ENCODE data around the gene CD207.
"Not testable (repeated sequence)": the region's sequence is repeated elsewhere in the genome, so short reads cannot be mapped to it uniquely, and the experiment has no call there.

Gene CD207

GRCh38 chr2:70828914-70829824 is 6.4 kb downstream of the CD207 start:
- no peak for DNase-seq (ENCODE audit: low spot score)

GRCh38 chr2:70828115-70828514 is 7.5 kb downstream of the CD207 start:
- DNase-seq (ENCODE audit: low spot score) = no peak

DNA sequence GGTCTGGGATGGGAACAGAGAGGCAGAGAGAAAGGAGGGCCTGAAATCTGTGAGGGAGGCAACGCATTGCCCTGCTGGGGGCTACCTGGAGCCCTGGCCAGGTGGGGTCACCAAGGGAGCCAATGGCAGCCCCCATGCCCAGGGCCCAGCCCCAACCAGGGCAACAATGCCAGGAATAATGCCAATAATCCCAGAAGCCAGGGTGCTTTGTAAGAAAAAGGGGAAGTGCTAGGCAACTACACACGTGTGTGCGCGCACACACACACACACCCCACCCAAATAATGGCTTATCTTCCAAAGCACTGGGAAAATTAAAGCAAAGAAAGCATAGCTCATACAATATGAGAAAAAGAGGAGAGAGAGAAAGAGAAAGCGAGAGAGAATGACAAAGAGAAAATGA is 8.2 kb downstream of the CD207 start:
- no peak for DNase-seq (ENCODE audit: low spot score)

DNA sequence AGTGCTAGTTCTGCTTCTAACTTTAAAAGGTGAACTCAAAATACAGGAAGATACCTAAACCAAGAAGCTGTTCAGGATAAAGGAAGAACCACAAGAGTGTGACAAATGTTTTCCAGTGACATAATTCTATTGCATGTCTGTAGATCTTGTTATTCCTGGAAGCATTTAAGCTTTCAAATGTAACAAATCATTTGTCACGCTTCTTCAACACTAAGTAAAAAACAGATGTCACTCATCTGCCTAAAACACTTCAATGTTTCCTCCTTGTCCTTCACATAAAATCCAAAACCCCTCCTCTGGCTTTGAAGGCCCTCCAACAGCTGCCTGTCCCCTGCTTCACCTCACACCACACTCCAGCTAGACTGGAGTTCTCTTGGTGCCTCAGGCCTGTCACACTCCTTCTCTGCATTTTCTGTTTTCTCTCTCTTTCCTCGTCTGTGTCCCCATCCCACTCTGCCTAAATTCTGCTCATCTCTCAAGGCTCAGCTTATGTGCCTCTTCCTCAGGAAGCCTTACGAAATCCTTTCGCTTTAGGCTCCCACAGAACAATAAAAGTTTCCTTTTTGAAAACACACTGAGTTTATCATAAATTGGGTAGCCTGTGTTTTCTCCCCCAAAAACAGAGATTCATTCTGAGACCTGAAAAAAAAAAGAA is 8.8 kb downstream of the CD207 start:
- DNase-seq (ENCODE audit: low spot score) = no peak

GRCh38 chr2:70823249-70823648 is 12.4 kb downstream of the CD207 start:
- DNase-seq (ENCODE audit: low spot score) = no peak

- no peak for DNase-seq (ENCODE audit: low spot score)
Measured at GRCh38 chr2:70822843-70823242, 12.8 kb downstream of the CD207 start.

GRCh38 chr2:70820499-70820898 is 15.1 kb downstream of the CD207 start, which contains the start of gene CLEC4F:
Gene CLEC4F, minus strand, starts transcription at chr2:70820599. Its CDS starts 76 bp downstream, at chr2:70820523.
- no peak for DNase-seq (ENCODE audit: low spot score)

- DNase-seq (ENCODE audit: low spot score) = no peak
Measured at GRCh38 chr2:70817284-70817954, 18.2 kb downstream of the CD207 start.

- DNase-seq (ENCODE audit: low spot score) = no peak
Measured at GRCh38 chr2:70816726-70817125, 18.9 kb downstream of the CD207 start.

- no peak for DNase-seq (ENCODE audit: low spot score)
Measured at GRCh38 chr2:70808983-70809958, 26.3 kb downstream of the CD207 start.

DNA sequence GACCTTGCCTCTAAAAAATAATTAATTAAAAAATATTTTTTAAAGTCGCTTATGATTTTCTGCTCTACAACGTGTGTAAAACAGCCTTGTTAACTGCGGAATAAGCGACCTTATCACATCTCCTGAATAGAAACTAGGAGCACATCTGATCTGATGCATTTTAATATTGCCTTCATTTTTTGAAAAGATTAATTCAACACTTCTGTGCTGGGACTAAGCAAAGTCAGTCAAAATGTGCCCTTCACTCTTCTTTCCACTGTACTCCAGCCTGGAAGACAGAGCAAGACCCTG is 27.8 kb downstream of the CD207 start:
- DNase-seq (ENCODE audit: low spot score) = no peak

DNA sequence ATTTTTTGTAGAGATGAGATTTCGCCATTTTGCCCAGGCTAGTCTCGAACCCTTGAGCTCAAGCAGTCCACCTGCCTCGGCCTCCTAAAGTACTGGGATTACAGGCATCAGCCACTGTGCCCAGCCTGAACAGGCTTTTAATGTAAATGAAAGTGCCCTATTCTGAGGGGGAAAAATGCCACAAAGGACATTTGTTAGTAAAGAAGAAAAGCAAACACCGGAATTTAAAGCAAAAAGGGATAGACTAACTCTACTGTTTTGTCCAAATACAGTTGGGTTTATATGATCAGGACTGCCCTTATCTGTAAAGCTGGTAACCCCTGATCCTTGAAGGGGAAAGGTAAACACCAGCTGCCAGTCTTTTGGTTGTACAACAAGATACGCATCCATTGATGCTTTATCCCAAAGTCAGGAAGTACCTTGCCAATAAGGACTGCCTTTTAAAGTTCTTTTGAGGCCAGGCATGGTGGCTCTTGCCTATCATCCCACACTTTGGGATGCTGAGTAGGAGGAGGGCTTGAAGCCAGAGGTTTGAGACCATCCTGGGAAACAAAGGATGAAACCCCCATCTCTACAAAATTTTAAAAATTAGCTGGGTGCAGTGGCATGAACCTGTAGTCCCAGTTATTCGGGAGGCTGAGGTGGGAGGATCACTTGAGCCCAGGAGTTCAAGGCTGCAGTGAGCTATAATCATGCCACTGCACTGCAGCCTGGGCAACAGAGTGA is 28.4 kb downstream of the CD207 start:
- no peak for DNase-seq (ENCODE audit: low spot score)

DNA sequence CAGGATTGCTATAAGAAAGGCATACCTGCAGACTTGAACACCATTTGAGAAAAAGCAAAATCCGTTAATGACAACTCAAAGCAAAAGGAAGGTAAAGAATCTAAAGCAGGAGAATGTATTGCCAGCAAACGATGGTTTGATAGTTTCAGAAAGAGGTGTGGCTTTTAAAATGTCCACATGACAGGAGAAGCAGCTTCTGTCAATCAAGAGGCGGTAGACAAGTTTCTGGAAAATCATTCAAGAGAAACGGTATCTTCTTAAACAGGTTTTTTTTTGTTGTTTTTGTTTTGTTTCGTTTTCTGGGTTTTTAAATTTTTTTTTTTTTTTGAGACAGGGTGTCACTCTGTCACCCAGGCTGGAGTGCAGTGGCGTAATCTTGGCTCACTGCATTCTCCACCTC is 29.0 kb downstream of the CD207 start:
- no peak for DNase-seq (ENCODE audit: low spot score)

DNA sequence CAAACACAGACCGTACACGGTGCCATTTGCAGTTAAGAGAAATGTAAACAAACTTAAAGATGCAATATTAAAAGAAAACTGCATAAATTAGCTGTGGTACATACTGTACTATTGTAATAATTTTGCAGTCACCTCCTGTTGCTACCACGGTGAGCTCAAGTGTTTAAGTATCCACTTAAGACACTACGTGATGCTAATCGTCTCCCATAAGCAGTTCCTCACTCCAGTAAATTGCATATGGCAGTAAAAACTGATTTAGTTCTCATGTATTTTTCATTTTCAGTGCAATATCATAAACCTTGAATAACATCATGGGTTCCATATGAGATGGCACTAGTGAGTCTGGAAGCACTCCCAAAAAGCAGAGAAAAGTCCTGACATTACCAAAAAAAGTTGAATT is 29.6 kb downstream of the CD207 start:
- no peak for DNase-seq (ENCODE audit: low spot score)

DNA sequence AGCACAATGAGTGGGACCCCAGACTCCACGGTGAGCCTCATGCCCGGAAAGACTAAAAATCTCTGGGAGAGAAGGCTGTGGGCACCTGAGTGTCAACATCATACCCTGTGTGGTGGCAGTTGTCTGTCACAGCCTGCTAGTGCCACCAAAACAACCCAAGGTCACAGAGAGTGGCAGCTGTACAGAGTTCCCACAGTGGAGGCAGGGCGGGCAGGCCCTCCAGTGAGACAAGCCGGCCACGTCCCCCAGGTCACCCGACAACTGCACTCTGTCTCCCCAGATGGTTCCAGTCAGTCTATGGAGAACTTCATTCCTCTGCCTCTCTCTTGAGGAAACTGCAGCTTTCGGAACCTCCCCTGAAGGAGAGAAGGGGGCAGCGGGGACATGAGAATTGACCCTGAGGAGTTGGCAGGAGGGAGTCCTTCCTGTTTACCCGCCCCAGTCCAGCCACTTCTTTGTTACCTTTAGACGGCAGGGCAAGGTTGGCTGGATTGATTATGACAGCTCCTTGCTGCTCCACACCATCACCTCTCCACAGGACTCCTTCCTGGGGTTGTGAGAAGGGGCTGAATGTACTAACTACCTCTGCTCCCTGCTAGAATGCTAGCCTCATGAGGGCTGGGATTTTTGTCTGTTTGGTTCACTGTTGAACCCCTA is 33.9 kb downstream of the CD207 start:
- no peak for DNase-seq (ENCODE audit: low spot score)

- DNase-seq (ENCODE audit: low spot score) = no peak
Measured at GRCh38 chr2:70799706-70800105, 35.9 kb downstream of the CD207 start.

DNA sequence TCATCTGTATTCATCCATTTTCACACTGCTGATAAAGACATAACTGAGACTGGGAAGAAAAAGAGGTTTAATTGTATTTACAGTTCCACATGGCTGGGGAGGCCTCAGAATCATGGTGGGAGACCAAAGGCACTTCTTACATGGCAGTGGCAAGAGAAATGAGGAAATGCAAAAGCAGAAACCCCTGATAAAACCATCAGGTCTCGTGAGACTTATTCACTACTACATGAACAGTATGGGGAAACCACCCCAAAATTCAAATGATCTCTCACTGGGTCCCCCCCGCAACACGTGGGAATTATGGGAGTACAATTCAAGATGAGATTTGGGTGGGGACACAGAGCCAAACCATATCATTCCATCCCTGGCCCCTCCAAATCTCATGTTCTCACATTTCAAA is 37.6 kb downstream of the CD207 start:
- not testable (repeated sequence) for DNase-seq (ENCODE audit: low spot score)

GRCh38 chr2:70797506-70797905 is 38.1 kb downstream of the CD207 start:
- DNase-seq (ENCODE audit: low spot score) = no peak

- no peak for DNase-seq (ENCODE audit: low spot score)
Measured at GRCh38 chr2:70796262-70796661, 39.4 kb downstream of the CD207 start.

GRCh38 chr2:70795164-70795995 is 40.2 kb downstream of the CD207 start:
- no peak for DNase-seq (ENCODE audit: low spot score)

Measured in germinal center (tissue), 1 donor.